HG02938 (cell line): ENCODE data around the gene GPR137B.

Source experiments
- ATAC-seq: cut with Tn5 transposase; IDR thresholded peaks from one replicate; pipeline ENCODE4 v1.9.1; 2021; ENCODE audit warnings: mild to moderate bottlenecking, moderate library complexity; ENCODE audit not compliant: unreplicated experiment

GPR137B gene

GRCh38 chr1:236142253-236143103 is at the start of gene GPR137B:
GPR137B (plus strand) TSS chr1:236142539; CDS start chr1:236142623, 84 bp downstream.
- ATAC-seq, result peak; percentile 57

GRCh38 chr1:236092899-236093298 is 49.4 kb upstream of the GPR137B start:
- no peak for ATAC-seq

GRCh38 chr1:236095705-236096520 is 46.4 kb upstream of the GPR137B start:
- no peak for ATAC-seq

GRCh38 chr1:236096660-236097482 is 45.5 kb upstream of the GPR137B start:
- peak; percentile 86 for ATAC-seq

- no peak for ATAC-seq
Measured at GRCh38 chr1:236098267-236098666, 44.1 kb upstream of the GPR137B start.

- ATAC-seq, result no peak
Measured at GRCh38 chr1:236099355-236099974, 42.9 kb upstream of the GPR137B start.

- no peak for ATAC-seq
Measured at GRCh38 chr1:236100799-236101198, 41.5 kb upstream of the GPR137B start.

GRCh38 chr1:236101233-236102200 is 40.8 kb upstream of the GPR137B start:
- no peak for ATAC-seq

GRCh38 chr1:236102611-236103010 is 39.7 kb upstream of the GPR137B start:
- no peak for ATAC-seq

- no peak for ATAC-seq
Measured at GRCh38 chr1:236103059-236103458, 39.3 kb upstream of the GPR137B start.

- ATAC-seq, result peak; percentile 65
Measured at GRCh38 chr1:236103646-236104218, 38.6 kb upstream of the GPR137B start.

- no peak for ATAC-seq
Measured at GRCh38 chr1:236107121-236107907, 35.0 kb upstream of the GPR137B start.

- no peak for ATAC-seq
Measured at GRCh38 chr1:236108027-236108648, 34.2 kb upstream of the GPR137B start.

- ATAC-seq, result no peak
Measured at GRCh38 chr1:236110137-236110536, 32.2 kb upstream of the GPR137B start.

- ATAC-seq, result no peak
Measured at GRCh38 chr1:236111527-236112331, 30.6 kb upstream of the GPR137B start.

GRCh38 chr1:236112332-236112627 is 30.1 kb upstream of the GPR137B start:
- ATAC-seq, result no peak

- no peak for ATAC-seq
Measured at GRCh38 chr1:236113324-236114032, 28.9 kb upstream of the GPR137B start.
